Measurements from ENCODE around the gene F10. TPM values are rescaled to one million over a fixed set of nuclear protein-coding genes. Genes with fewer than 3 reads are reported as not detected.
A peak's percentile ranks its signal among the peaks of the same experiment; 100 is the strongest.

Gene F10
- total RNA-seq, 1 donor from 2014 or later = 1.3 TPM

DNA sequence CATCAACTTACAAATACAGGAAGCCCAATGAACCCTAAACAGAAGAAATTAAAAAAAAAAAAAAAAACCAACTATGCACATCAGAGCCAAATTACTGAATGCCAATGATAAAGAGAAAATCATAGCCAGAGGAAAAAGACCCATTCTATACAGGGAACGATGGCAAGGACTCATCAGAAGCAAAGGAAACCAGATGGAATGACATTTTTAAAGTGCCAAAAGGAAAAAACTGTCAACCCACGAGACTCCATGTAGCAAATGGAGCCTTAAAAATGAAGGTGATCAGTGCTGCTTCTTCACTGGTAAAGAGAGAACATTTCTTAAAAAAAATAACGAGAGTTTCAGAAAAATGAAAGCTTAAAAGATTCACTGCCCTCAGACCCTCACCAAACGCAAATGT, 67.6 kb downstream of the F10 start:
- DNase-seq (ENCODE audit: low read depth) = no peak

DNA sequence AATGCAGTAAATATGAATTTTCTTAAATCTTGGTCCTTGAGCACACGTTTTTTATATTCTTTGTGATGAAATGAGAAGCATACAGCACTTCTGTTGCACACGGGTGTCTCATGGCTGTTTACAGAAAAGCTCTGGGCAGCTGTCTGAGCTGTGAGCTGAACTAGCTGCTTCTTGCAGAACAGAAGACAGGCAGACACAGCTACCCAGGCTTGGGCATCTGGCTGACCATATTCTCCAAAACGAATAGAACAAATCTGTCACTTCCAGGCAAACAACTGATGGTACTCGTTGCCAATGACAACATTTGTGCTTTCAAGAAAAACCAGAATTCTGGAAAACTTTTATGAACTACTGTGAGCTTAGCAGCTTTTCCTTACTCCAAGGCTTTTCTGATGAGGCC, 69.7 kb downstream of the F10 start:
- DNase-seq (ENCODE audit: low read depth) = no peak

DNA sequence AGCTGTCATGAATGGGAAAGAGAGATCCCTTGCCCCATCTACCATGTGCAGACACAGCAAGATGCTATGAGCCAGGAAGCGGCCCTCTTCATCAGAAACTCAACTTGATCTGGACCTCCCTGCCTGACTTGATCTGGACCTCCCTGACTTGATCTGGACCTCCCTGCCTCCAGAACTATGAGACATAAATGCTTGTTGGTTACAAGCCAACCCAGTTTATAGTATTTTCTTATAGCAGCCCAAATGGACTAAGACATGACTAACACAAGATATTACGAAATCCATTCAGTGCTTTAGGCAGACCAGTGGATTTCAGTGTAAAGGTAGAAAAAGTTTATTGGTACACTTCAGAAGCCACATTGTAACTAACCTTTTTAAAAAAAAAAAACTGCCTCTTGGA, 70.3 kb downstream of the F10 start:
- DNase-seq (ENCODE audit: low read depth) = no peak

DNA sequence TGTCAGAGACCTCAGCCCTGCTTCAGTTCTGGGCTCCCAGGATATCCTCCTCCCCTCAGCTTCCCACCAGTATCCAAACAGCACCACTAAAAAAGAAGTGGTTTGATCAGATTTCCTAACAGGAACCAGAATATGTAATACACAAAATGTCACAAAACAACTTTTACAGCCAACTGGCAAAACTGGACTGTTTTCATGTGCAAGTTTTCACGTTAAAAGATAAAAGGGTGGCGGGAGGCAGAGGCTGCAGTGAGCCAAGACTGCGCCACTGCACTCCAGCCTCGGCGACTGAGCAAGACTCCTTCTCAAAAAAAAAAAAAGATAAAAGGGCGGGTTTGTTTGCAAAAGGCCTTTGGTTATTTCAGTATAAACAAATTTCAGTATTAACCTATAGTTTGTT, 72.8 kb downstream of the F10 start:
- no peak for DNase-seq (ENCODE audit: low read depth)

DNA sequence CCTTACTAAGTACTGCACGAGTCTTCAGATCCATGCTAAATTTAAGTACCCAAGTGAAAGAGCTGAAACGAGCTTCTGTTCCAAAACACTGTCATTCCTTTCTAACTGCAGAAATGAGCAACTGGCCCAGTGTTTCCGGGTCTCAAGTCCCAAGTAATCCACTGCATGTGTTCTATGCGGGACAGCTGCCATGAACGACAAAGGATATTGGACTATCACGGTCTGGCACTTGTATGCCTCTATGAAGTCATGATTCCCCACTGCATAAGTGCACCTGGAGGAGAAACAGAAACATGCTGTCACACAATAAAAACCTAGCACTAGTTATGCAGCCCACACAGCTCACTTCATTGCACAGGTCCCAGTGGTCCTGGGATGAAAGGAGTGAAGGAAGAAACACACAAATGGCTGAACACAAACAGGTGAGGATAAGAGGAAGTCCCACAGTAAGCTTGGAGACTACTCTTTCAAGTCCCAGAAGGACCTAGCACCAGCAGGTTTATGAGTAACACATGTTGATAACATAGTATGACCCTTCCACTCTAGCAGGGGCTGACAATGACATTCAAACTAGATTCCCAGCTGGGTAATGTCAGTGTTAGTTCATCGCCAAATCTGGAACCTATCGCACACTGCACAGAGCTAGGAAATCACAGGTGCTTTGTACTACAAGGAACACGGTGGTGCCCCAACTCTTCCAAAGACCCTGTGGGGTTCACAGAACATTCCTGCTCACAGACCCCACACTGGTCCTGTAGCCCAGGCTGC, 74.6 kb downstream of the F10 start:
- DNase-seq (ENCODE audit: low read depth) = peak; percentile 75

Other genes starting within 250 kb of the F10 start
- 31.2 and 34.4 TPM in 2 replicates for gene MCF2L, start 153.6 kb upstream of the F10 start, total RNA-seq
- not detected in 2 replicates for gene F7, start 17.0 kb upstream of the F10 start, total RNA-seq
- not detected in 2 replicates for gene PROZ, start 35.8 kb downstream of the F10 start, total RNA-seq
- 53.3 and 63.2 TPM in 2 replicates for gene PCID2, start 85.9 kb downstream of the F10 start, total RNA-seq
- 108 and 130 TPM in 2 replicates for gene CUL4A, start 86.8 kb downstream of the F10 start, total RNA-seq
- 211 and 223 TPM in 2 replicates for gene LAMP1, start 174.4 kb downstream of the F10 start, total RNA-seq
- gene GRTP1, start 241.3 kb downstream of the F10 start, total RNA-seq = not detected in 2 replicates